HL-60 (cell line): Measurements from ENCODE around the gene FSD2.

Experiments used
- DNase-seq, 2 experiments: peaks; one replicate each; pipeline ENCODE4 v3.0.0-alpha.2; 2010 to 2020; ENCODE audit warnings: low read depth in 1 of 2, low spot score in 1 of 2
- H3K27ac ChIP-seq: fragments of 250-450 bp; sonication (Bioruptor Pico); replicated peaks from 2 replicates; pipeline ENCODE4 v1.5.1; 2020; ENCODE audit warnings: mild to moderate bottlenecking, moderate library complexity
- H3K27me3 ChIP-seq: fragments of 250-450 bp; sonication (Bioruptor Pico); 2 replicates; pipeline ENCODE4 v1.5.1; 2021; ENCODE audit warnings: mild to moderate bottlenecking, moderate library complexity; ENCODE audit not compliant: insufficient read depth, poor library complexity, severe bottlenecking
- H3K4me3 ChIP-seq: replicated peaks from 2 replicates; pipeline ENCODE4 v1.5.1; 2011; ENCODE audit warnings: mild to moderate bottlenecking, control low read depth, low read length; ENCODE audit not compliant: insufficient read depth
- CTCF ChIP-seq: IDR thresholded peaks from one replicate; pipeline ENCODE4 v1.5.1; 2011; ENCODE audit warnings: low read length, control low read depth, inconsistent platforms; ENCODE audit not compliant: insufficient read depth
- GABPA ChIP-seq: IDR thresholded peaks from 2 replicates; pipeline ENCODE4 v1.6.1; 2012; ENCODE audit warnings: low read depth
- POLR2AphosphoS5 ChIP-seq: IDR thresholded peaks from 2 replicates; pipeline ENCODE4 v1.6.1; 2012; ENCODE audit warnings: low read depth
- REST ChIP-seq: IDR thresholded peaks from 2 replicates; pipeline ENCODE4 v1.6.1; 2012; ENCODE audit warnings: low read depth; ENCODE audit not compliant: insufficient replicate concordance
- SPI1 ChIP-seq: IDR thresholded peaks from 2 replicates; pipeline ENCODE4 v1.6.1; 2012; ENCODE audit warnings: low read depth, mild to moderate bottlenecking, borderline replicate concordance

The FSD2 gene

GRCh38 chr15:82804575-82804949, 1.3 kb downstream of the FSD2 start:
- Histone ChIP-seq H3K27me3 (no peaks in the 10 kb centered on the region), H3K27ac (no peak overlapping the region), H3K4me3 (no peak overlapping the region)
- DNase-seq, result no peak
- TF ChIP-seq GABPA (no peak), POLR2AphosphoS5 (no peak), REST (no peak), CTCF (no peak), SPI1 (no peak)

- TF ChIP-seq GABPA (no peak), CTCF (no peak), SPI1 (no peak), POLR2AphosphoS5 (no peak), REST (no peak)
- no peak overlapping the region for H3K4me3 ChIP-seq
- no peak for DNase-seq
- no peak overlapping the region for H3K27ac ChIP-seq
- H3K27me3 ChIP-seq, result no peaks in the 10 kb centered on the region
Observed at GRCh38 chr15:82803793-82804574, 1.9 kb downstream of the FSD2 start.

GRCh38 chr15:82802497-82802896, 3.4 kb downstream of the FSD2 start:
- Histone ChIP-seq H3K27ac (no peak overlapping the region), H3K4me3 (no peak overlapping the region), H3K27me3 (no peaks in the 10 kb centered on the region)
- no peak for TF ChIP-seq CTCF
- TF ChIP-seq SPI1, result peak; percentile 93
- peak in 1 of 2 experiments; percentile 35 for DNase-seq
